HG03196 (cell line): ENCODE data around the gene AGAP2.

ENCODE experiments used
- ATAC-seq: cut with Tn5 transposase; IDR thresholded peaks from one replicate; pipeline ENCODE4 v1.9.1; 2021; ENCODE audit not compliant: unreplicated experiment

The AGAP2 gene

DNA sequence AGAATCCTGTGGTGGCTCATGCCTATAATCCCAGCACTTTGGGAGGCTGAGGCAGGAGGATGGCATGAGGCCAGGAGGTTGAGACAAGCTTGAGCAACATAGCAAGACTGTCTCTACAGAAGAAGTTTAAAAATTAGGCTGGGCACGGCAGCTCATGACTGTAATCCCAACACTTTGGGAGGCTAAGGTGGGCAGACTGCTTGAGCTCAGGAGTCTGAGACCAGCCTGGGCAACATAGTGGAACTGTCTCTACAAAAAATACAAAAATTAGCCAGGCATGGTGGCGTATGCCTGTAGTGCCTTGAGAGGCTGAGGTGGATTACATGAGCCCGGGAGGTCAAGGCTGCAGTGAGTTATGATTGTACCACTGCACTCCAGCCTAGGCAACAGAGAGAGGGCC, 29.3 kb upstream of the AGAP2 start:
- no peak for ATAC-seq

DNA sequence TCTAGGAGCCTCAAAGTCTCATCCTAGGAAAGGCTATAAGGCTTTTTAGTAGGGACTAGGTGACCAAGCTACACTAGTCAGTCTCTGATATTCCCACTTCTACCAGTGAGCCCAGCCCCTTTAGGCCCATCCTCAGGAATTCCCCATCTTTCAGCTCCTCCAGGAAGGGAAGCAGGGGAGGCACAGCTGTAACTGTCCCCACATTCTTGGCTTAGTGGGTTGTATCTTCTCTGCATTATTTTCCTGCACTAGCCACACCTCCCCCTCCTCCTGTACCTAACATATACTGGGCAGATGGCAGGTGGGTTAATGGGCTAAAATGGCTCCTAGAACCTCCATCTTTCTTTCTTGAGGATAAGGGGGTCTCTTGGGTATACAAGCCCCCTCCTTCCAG, 28.8 kb upstream of the AGAP2 start:
- ATAC-seq, result no peak

DNA sequence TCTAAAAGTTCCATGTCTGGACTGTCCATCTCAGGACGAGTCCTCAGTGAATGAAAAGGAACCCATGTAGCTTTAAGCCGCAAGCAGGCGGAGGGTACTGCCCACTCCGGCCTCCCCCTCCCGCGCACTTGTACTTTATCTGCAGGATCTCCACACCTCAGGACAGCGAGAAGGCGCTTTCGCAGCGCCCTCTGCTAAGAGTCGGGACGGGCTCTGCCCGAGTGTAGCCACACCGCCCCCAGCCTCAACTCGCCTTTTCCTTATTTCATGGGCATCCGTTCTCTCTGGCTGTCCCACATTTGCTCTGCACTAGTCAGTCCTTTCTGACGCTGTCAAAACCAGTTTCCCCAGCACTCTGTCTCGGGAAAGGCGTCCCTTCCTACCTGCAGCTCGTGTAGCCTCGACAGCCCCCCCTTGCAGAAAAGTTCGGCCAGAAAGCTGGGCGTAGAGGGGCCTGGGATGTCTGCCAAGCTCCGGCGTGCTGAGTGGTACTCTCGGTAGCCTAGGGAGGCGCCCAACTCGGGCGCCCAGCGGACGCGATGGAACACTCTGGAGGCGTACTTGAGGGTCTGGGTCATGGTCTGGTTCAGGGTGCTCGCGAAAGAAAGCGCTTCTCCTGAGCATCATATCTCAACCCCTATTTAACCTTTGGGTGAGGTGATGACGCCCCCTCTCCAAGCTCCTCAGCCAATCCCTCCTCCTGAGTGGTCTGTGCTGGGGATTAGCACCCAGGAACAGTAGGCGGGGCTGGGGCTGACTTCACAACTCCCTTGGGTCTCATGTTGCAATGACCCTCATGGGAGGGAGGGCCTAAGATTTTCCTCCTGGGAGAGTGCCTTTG, 28.1 kb upstream of the AGAP2 start, which contains the start of gene CYP27B1:
TSS of gene CYP27B1 (minus strand) at position 615 of the 841 bp plus-strand sequence. CDS start at position 578, 37 bp downstream.
- no peak for ATAC-seq

DNA sequence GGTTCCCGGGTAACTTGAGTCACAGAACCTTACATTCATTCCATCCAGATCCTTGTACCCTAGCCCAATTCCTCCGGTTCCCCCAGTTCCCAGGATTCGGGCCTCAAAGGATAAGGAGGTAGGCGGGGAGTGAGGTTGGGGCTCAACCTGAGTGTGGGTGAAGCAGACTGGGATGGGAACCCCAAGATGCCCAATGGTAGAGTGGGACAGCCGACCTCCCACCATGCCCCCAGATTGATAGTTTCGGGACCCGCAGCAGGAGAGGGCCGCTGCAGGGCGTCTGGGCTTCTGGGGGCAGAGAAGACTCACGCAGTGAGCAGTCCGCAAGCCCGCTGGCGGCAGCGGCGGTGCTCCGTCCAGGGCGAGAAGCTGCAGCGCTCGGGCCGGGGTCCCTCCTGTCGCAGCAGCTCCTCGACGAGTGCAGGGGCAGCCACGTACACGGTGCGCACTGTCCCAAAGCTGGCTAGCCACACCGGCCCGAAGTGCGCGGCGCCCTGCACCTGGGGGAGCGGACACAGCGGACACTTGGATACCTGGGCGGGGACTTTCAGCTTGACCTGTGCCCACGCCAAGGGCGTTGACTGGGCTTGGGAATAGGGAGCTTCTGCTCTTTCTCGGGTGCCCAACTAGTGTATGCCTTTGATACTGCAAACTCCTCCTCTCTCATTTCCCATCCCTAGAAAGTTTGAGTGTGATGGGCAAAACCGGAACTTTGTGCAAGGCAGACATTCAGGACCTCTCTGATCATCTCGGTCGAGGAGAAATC, 27.3 kb upstream of the AGAP2 start:
- no peak for ATAC-seq

DNA sequence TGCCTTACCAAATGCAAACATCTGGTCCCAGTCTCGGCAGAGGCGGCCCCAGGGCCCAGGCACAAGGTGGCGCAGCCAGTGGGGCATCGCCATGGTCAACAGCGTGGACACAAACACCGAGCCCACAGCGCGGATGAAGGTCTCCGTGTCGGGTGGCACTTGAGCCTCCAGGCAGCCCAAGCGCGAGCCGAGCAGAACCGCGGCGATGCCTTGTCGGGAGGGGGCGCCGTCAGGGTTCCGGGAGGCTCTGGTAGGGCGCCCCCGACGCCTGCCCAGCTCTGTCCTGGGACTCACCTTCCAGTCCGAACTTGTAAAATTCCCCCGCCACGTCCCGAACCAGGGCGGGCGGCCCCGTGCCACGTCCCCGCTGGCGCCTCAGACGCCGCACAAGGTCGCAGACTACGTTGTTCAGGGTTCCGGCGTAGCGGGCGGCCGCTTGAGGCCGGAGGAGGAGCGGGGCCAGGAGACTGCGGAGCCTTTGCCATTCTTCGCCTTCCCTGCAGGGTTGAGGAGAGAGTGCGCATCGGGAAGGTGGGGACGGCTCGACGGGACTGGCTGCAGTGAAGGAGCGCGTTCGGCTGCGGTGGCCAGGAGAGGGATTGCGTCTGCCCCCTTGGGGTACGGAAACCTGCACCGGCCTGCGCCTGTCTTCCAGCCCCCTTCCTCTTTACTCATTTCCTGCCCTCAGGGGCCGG, 26.6 kb upstream of the AGAP2 start:
- peak; percentile 54 for ATAC-seq

DNA sequence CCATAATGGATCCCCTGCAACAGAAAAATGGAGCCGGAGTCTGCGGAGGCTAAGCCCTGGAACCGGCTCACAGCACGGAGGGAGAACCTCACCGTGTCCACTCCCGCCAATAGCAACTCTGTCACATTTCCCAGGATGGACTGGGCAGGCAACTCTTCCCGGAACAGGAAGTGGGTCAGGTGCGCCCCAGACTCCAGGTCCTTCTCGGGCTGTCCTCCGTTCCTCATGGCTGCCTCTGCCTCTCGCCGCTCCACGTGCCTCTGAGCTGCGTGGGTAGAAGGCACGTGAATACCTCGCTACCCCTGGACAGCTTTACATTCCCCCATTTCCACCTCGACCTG, 26.1 kb upstream of the AGAP2 start:
- ATAC-seq, result no peak

DNA sequence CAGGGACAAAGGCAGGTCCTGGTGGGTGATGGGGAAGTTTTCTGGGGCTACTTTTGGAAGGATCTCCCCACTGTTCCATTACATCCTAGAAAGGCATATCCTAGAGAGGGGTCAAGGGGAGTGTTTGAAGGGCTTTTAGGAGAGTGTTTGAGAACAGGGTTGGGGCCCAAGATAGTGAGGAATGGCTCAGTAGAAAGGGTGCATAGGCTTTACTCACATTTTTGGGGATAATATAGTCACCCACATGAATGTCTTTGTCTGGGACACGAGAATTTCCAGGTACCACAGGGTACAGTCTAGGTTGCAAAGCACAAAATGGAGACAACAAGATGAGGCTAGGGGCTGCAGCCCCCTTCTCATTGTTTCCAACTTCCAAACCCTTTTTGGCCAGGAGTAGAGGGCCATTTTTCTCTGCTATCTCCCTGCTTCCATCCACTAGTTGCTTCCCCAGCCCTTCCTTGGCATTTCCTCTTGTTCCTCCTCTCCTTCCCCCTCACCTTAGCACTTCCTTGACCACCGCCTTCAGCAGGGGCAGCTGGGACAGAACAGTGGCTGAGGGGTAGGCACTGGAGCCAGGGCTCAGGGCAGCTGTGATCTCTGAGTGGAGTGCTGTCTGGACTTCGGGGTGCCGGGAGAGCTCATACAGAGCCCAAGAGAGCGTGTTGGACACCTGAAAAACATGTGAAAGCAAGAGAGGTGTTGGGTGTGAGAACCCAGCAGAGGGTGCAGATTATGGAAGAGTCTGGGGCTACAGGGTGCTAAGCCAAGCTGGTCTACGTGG, 25.5 kb upstream of the AGAP2 start:
- ATAC-seq, result no peak

DNA sequence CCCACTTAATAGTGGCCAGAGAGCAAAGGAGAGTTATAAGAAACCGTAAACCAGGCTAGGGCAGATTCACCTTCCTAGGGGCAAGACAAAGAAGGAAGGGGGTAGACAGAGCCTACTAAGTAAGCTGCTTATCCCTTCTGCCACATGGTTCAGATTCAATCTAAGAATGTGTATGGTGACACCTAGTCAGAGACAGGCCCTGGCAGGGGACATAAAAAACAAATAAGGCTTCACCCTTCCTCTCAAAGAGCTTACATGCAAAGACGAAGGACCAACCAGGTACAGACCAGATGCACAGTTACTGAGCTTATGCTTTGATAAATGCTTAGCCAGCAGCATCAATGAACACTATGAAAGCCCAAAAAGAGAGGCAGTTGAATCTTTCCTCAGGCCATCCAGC, 23.9 kb upstream of the AGAP2 start:
- no peak for ATAC-seq

DNA sequence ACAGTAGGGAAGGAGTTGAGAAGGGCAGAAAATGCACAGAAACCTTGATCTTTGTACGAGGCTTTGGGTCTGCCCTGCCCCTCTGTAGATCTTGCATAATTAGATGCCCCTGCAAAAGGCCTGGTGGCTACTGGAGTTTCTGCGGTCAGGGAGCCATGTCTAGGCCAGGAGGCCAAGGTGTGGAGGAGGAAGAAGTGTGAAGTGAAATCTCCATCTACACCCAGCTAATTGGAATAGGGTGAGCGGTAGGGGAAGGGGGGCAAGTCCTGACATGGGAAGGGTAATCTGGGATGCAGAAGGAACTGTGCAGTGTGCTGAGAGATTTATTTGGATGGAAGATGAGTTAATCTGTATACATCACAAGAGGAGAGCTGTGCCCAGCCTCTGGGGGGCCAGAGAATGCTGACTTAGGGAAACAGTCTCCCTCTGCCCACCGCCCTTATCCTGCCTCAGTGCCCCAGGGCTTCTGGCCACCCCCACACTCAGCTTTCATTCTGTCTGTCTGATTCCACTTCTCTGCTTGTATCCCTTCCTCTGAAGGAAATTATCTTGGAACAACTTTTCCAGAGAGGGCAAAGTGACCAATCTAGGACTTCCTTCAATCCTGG, 23.0 kb upstream of the AGAP2 start:
- no peak for ATAC-seq

DNA sequence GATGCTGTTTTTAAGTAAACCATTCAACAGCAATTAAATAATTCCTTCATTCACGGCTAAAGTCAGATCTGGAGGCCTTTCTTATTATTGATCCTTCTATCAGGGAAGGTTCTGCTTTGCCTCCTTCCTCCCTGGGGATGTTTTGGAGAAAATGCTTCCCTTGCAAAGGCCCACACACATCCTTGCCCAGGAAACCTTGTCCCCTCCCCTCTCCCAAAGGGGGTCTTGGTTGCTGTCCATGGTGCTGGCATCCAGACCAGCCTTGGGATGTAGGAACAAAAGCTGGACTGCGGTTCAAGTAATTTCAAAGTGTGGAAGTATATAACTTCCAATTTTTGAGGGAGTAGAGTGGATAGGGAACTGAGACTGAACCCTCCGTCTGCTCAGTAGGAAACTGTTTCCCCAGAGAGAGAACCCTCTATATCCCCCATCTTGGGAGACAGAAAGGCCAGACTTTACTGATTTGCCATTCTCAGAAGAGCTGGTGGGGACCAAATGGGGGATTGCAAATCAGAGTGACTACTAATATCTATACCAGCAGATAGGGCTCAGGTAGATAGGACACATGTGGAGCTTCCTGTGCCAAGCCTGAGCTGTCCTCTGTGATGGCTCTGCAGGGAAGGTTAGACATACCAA, 21.9 kb upstream of the AGAP2 start:
- ATAC-seq, result no peak

DNA sequence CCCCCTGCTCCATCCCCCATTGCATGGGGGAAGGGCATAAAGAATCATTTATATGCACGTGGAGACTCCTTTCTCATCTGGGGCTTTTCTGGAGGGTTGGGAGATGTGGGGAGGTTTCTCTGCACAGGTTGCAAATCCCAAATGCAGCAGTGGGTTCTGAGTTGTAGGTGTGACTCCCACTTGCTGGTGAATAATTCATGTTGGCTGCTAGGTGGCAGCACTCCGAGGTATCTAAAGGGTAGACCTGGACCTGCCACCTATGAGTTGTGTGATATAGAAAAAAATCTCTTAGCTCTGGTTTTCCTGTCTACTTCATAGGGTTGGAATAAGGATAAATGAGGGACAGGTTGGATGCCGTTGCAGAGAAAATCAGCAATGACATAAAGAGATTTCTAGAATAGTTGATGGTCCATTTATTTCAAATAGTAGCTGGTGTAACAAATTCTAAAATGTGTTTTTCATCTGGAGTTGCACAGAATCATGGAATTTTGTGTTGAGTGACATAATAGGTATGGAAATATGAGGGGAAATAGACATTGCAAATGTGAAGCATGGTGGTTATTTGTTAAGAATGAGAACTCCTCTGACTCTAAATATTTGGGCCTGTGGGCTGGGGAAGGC, 20.9 kb upstream of the AGAP2 start:
- ATAC-seq, result no peak

DNA sequence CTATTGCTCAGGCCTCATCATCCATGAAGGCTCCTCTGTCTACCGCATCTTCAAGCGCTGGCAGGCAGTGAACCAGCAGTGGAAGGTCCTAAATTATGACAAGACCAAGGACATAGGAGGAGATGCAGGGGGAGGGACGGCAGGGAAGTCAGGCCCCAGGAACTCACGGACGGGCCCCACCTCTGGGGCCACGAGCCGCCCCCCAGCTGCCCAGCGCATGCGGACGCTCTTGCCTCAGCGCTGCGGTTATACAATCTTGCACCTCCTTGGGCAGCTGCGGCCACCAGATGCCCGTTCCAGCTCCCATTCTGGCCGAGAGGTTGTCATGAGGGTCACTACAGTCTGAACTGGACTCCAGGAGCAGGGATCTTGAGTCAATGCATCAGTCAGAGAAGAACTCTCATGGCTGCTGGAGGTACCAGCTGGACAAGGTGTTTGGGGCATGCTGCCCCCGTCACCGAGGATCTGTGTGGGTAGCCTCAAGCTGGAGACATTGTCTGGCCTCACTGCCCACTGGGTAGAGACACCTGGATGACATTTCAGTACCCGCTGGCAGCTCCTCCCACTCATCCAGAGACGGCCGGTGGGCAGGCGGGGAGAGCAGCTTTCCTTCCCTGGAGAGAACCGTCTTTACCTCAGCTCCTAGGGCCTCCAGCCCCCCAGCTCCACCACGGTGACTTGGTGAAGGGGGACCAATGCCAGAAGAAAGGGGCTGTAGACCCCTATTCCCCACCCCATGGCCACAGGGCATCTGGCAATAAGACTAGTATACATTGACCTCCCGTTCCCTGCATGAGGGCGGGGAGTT, 20.2 kb upstream of the AGAP2 start:
- no peak for ATAC-seq

DNA sequence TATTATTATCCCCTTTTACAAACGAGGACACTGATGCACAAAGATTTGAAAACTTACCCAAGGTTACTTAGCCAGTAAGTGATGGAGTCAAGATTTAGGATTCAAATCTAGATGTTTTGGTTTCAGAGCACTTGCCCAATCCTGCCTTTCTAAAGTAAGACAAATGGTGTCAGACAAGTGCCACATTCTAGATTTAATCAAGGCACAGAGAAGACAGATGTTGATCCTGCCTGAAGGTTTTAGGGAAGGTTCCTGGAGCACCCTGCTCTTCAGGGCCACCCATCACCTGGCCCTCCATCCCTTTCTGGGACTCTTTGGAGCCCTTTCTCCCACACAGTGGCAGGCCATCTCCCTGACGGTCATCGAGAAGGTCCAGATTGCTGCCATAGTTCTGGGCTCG, 19.2 kb upstream of the AGAP2 start:
- ATAC-seq, result no peak

DNA sequence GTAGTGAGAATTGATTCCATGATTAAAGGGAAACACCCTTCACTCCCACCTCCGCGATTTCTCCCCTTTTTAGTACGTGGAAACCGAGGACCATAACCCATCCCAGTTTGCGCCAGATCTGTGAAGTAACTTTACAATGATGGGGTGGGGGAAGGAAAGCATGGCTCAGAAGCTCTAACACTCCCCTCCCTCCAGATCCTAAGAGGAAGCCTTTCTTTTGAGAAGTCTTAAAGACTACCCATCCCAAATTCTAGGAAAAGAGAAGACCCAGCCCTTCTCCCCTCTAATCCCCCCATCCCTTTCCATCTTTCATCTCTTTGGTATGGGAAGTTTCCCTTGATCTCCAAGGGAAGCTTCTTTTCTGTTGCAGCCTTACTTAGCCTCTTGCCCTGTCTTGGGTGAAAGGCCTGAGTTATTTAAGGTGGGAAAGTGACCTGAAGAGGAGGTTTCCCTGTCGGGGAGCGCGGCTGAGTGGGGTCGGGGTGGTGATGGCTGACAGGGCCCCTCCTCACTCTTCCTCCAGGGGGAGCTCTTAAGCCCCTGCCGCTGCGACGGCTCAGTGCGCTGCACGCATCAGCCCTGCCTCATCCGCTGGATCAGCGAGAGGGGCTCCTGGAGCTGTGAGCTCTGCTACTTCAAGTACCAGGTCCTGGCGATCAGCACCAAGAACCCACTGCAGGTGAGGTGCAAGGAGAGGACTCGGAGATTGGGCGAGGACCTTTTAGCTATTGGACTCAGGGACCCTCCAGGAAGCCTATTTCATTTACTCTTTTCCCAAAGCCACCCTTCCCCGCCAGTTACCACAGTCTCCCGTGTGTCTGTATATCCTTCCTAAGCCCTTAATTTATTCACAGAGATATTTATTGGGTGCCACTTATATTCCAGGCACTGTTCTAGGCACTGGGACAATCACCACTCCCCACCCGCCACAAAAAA, 18.1 kb upstream of the AGAP2 start:
- no peak for ATAC-seq

DNA sequence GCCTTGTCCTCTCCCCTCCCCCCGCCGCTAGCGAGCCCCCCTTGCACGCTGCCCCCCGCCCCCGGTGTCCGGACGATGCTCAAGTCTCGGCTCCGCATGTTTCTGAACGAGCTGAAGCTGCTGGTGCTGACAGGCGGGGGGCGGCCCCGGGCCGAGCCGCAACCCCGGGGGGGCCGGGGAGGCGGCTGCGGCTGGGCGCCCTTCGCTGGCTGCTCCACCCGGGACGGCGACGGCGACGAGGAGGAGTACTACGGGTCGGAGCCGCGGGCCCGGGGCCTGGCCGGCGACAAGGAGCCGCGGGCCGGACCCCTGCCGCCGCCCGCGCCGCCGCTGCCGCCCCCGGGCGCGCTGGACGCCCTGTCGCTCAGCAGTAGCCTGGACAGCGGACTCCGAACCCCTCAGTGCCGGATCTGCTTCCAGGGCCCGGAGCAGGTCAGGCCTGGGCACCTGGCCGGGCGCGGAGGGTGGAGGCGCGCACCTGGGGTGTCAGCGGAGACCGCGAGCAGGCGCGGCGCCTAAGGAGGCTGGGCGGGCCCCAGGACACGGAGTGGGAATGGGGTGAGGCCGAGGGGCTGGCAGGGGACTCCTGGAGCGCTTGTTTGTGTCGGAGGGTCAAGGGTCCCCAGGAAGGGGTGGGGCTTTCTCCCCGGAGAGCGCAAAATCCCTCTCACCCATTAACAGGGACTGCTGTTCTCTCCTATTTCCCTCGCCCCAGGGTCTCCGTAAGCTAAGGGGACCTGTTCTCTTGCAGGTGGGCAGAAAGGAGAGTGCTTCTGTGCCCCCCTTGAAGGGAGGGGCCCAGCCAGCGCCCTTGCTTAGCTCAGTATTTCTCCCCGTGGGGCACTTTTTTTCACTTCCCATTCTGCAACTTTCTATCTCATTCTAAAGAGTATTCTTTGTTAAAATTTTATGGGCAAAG, 17.2 kb upstream of the AGAP2 start:
- no peak for ATAC-seq

DNA sequence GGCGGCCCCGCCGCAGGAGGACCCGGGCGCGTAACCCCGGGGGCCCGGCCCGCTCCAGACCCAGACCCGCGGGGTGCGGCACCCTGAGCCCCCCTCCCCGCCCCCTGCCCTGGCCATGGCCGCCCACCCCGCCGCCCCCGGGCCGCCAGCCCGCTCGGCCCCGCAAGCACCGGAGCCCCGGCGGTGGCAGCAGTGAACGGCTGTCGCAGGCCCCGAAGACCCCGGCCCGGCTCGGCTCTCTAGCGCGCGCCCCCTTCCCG, 16.6 kb upstream of the AGAP2 start:
- no peak for ATAC-seq
